Esophagus muscularis mucosa (tissue), 3 donors: ENCODE measurements around the gene DACT2.

ENCODE experiments used
- EP300 ChIP-seq: sonication (generic); formaldehyde crosslinking; IDR thresholded peaks from one replicate; pipeline ENCODE4 v1.6.1; 2017; ENCODE audit warnings: antibody characterized with exemption
- TF ChIP-seq, protein P1 (sequence below), 3 experiments: fragments of 200-600 bp in 2 of 3; fragments of 450-650 bp in 1 of 3; sonication (generic) in 2 of 3; IDR thresholded peaks; one replicate each; pipeline ENCODE4 v1.5.1; 2017 to 2019; ENCODE audit warnings: antibody characterized with exemption in 3 of 3, mild to moderate bottlenecking in 2 of 3, moderate library complexity in 1 of 3

DNA sequence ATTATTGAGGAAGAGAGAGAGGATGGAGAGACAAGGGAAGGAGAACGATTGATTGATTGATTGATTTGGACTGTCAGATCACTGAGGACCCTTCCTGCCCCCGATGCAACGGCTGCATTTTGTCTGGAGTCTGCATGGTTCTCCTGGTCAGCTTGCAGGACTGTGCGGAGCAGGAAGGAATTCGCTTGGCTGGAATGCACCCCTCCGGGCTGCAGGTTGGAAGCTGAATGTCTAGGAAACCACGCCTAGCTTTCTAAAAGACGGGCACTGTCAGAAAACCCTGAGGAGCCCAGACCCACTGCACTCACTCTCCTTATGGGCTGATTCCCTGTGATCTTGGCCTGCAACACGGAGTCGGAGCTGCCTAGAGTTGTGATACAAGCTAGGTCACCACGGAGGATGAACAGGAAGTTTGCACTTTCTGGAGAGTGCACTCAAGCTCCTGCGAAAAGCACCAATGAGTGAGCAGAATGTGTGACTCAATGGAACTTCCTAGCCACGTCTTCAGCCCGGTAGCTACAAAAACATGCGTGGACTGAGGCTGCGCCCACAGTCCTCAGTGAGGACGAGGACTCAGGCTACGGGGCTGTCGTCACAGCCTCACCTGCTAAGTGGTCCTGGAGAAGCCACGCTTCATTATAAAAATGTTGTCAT, 14.4 kb downstream of the DACT2 start:
- TF ChIP-seq, protein P1, sequence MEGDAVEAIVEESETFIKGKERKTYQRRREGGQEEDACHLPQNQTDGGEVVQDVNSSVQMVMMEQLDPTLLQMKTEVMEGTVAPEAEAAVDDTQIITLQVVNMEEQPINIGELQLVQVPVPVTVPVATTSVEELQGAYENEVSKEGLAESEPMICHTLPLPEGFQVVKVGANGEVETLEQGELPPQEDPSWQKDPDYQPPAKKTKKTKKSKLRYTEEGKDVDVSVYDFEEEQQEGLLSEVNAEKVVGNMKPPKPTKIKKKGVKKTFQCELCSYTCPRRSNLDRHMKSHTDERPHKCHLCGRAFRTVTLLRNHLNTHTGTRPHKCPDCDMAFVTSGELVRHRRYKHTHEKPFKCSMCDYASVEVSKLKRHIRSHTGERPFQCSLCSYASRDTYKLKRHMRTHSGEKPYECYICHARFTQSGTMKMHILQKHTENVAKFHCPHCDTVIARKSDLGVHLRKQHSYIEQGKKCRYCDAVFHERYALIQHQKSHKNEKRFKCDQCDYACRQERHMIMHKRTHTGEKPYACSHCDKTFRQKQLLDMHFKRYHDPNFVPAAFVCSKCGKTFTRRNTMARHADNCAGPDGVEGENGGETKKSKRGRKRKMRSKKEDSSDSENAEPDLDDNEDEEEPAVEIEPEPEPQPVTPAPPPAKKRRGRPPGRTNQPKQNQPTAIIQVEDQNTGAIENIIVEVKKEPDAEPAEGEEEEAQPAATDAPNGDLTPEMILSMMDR (IDR thresholded peaks at IDR 0.05): no peak
- no peak for TF ChIP-seq EP300
